ENCODE measurements around the gene XXYLT1.
"Not testable (repeated sequence)": the region's sequence is repeated elsewhere in the genome, so short reads cannot be mapped to it uniquely, and the experiment has no call there.

Gene XXYLT1

DNA sequence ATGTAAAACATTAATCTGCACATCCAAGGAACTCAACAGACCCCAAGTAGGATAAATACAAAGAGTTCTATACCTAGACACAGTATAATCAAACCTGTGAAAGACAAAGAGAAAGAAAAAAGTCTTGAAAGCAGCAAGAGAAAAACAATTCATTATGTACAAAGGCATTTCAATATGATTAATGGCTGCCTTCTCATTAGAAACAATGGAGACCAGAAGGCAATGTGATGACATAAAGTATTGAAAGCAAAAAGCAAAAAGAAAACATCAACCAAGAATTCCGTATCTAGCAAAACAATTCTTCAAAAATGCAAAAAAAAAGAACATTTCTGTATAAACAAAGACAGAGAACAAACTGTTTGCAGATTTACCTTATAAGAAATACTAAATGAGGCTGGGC, 81.1 kb downstream of the XXYLT1 start:
- H3K36me3 Mint-ChIP-seq (ENCODE audit: low read depth): peaks cover 28% of the 10 kb centered on the region
- no peak for DNase-seq
- H3K9me3 Mint-ChIP-seq: peaks cover 33% of the 10 kb centered on the region
- no peak overlapping the region for H3K4me3 Mint-ChIP-seq
- no peak overlapping the region for H3K27ac Mint-ChIP-seq
- H3K4me1 Mint-ChIP-seq: peaks cover 42% of the 10 kb centered on the region
- TF ChIP-seq, protein P1, sequence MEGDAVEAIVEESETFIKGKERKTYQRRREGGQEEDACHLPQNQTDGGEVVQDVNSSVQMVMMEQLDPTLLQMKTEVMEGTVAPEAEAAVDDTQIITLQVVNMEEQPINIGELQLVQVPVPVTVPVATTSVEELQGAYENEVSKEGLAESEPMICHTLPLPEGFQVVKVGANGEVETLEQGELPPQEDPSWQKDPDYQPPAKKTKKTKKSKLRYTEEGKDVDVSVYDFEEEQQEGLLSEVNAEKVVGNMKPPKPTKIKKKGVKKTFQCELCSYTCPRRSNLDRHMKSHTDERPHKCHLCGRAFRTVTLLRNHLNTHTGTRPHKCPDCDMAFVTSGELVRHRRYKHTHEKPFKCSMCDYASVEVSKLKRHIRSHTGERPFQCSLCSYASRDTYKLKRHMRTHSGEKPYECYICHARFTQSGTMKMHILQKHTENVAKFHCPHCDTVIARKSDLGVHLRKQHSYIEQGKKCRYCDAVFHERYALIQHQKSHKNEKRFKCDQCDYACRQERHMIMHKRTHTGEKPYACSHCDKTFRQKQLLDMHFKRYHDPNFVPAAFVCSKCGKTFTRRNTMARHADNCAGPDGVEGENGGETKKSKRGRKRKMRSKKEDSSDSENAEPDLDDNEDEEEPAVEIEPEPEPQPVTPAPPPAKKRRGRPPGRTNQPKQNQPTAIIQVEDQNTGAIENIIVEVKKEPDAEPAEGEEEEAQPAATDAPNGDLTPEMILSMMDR (IDR thresholded peaks at IDR 0.05): no peak
- peaks cover 5% of the 10 kb centered on the region for H3K27me3 Mint-ChIP-seq (ENCODE audit: low read depth, poor library complexity)

DNA sequence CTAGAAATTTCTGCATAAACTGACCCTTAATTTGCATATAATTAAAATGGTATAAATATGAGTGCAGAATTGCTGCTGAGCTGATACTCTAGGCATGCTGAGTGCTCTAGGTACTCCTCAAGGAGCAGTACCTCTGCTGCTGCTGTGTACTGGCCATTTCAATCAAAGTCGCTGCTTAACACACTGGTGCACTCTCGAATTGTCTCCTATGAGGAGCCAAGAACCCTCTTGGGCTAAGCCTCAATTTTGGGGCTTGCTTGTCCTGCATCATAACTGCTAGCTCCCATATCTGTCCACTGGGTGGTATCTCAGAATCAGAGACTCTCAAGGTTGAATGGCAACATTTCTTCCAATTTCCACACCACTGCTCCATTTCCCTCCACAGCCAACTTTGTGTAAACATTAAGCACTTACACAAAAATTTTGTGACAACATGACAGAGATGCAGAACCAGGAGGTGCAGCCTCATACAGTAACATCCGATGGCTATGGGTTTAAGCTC, 82.5 kb downstream of the XXYLT1 start:
- Mint-ChIP-seq H3K27ac (no peak overlapping the region), H3K4me1 (peaks cover 49% of the 10 kb centered on the region), H3K4me3 (no peak overlapping the region), H3K9me3 (peaks cover 33% of the 10 kb centered on the region), H3K36me3 (ENCODE audit: low read depth) (peaks cover 32% of the 10 kb centered on the region), H3K27me3 (ENCODE audit: low read depth, poor library complexity) (peaks cover 5% of the 10 kb centered on the region)
- TF ChIP-seq, protein P1 (IDR thresholded peaks at IDR 0.05): no peak
- no peak for DNase-seq

GRCh38 chr3:195187609-195188425, 83.1 kb downstream of the XXYLT1 start:
- peaks cover 56% of the 10 kb centered on the region for H3K4me1 Mint-ChIP-seq
- H3K27me3 Mint-ChIP-seq (ENCODE audit: low read depth, poor library complexity): peaks cover 5% of the 10 kb centered on the region
- peaks cover 31% of the 10 kb centered on the region for H3K9me3 Mint-ChIP-seq
- no peak overlapping the region for H3K4me3 Mint-ChIP-seq
- DNase-seq: no peak
- H3K27ac Mint-ChIP-seq: peak overlapping the region; percentile 83
- TF ChIP-seq, protein P1 (IDR thresholded peaks at IDR 0.05): no peak
- peaks cover 32% of the 10 kb centered on the region for H3K36me3 Mint-ChIP-seq (ENCODE audit: low read depth)

GRCh38 chr3:195186710-195187047, 84.3 kb downstream of the XXYLT1 start:
- not testable (repeated sequence) for H3K27me3 Mint-ChIP-seq (ENCODE audit: low read depth, poor library complexity); H3K4me3 Mint-ChIP-seq; DNase-seq
- peaks cover 21% of the 10 kb centered on the region for H3K9me3 Mint-ChIP-seq
- peaks cover 67% of the 10 kb centered on the region for H3K4me1 Mint-ChIP-seq
- peaks cover 24% of the 10 kb centered on the region for H3K36me3 Mint-ChIP-seq (ENCODE audit: low read depth)
- peak overlapping the region; percentile 59 for H3K27ac Mint-ChIP-seq

DNA sequence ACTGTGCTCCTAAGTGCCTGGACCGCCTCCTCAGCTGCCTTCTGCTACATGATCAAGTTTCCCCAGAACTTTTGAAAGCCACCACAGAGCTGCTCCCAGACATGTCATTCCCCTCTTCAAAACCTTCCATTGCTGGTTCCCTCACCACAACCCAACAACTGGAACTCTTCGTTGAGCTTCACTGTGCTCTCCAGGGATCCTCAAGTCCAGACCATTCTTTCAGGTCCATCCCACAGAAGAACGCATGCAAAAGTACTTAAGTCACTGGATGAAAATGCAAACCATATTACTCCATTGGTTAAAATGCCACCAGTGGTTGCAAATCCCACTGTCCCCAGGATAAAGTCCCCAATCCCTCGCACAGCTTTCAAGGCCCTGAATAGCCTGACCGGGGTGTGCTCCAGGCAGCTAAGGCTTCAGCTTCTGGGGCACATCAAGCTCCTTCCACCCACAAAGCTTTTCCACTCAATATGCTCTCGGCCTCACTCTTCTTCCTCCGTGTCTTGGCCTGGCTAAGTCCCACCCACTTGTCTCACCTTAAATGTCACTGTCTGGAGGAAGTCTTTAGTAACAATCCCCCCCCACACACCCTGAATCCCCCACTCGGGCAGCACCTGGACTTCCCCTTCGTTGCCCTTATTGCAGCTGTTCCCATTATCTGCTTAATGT, 84.8 kb downstream of the XXYLT1 start:
- Mint-ChIP-seq H3K27ac (peak overlapping the region; percentile 70), H3K36me3 (ENCODE audit: low read depth) (peaks cover 19% of the 10 kb centered on the region), H3K27me3 (ENCODE audit: low read depth, poor library complexity) (peaks cover 3% of the 10 kb centered on the region), H3K9me3 (peaks cover 16% of the 10 kb centered on the region), H3K4me3 (no peak overlapping the region), H3K4me1 (peaks cover 72% of the 10 kb centered on the region)
- no peak for DNase-seq
- TF ChIP-seq, protein P1 (IDR thresholded peaks at IDR 0.05): no peak

DNA sequence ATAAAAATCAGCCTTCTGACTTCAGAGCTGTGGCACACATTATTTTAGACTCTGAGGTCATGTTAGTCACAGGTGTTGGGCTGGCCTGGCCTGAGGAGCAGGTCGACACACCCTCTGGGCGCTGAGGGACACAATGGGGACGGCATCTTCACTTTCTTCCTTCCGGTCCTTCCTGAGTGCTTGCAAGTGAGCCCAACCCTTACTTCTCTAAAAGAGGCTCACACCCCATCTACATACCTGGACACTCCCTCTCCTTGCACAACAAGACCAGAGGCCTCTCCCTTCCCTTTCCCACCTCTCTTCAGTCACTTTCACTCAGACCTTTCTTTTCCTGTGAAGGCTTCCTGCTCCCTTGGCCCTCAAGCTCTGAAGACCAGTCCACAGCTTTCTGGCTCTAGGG, 85.4 kb downstream of the XXYLT1 start:
- Mint-ChIP-seq H3K27ac (peak overlapping the region; percentile 70), H3K4me3 (no peak overlapping the region), H3K9me3 (peaks cover 10% of the 10 kb centered on the region), H3K4me1 (peaks cover 78% of the 10 kb centered on the region), H3K36me3 (ENCODE audit: low read depth) (peaks cover 14% of the 10 kb centered on the region), H3K27me3 (ENCODE audit: low read depth, poor library complexity) (no peaks in the 10 kb centered on the region)
- TF ChIP-seq, protein P1 (IDR thresholded peaks at IDR 0.05): no peak
- DNase-seq: no peak

Data from nephron progenitor cell (in vitro differentiated cells).